Measurements from ENCODE around the gene CDRT4.

Gene CDRT4

DNA sequence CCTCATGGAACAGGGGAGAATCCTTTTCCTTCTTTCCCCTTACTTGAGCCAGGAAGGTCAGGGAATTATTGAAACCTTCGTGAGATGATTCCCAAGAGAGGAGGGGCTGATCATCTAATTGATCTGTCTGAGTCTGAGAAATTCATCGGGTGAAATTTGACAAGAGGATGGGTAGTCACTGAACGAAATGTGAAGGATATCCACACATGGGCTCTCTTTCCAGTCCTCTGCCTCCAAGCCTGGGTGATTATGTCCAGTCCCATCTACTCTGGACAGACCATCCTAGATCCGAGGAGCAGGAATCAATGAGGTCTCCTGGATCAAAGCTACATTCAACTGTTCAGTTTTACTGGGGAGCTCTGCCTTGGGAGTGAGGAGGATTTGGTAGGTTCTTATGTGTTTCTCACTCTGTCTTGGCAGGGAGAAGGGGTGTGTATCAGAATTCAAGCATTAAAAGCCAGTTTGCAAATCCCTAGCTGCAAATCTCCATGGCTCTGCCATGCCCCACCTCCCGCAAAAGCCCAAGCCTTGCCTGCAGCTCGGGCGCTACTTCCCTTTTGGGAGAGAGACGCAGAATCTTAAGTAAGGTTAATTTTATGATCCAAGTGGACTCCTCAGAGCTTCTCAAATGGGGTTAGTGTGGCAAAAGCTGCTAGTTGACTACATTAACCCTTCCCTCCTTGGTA, 78.9 kb downstream of the CDRT4 start:
- no peak for DNase-seq

DNA sequence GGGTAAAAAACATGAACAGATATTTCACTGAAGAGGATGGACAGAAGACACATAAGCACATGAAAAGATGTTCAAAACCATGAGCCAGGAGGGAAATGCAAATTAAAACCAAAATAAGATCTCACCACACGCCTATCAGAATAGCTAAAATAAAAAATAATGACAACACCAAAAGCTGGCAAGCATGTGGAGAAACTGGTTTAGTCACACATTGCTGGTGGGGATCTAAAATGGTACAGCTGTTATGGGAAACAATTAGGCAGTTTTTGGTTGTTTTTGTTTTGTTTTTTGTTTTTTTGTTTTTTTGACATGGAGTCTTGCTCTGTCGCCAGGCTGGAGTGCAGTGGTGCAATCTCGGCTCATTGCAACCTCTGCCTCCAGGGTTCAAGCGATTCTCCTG, 81.3 kb downstream of the CDRT4 start:
- DNase-seq, result no peak

Measured in NCI-H345 (cell line).